Stimulated activated CD8-positive, alpha-beta memory T cell treated with anti-CD3 and anti-CD28 coated beads, Interleukin-4, amount 100 ng/mL, for 1 hour (primary cell): ENCODE measurements around the gene MAD1L1.

Experiments used
- DNase-seq, 2 donors: peaks; one replicate each; pipeline ENCODE4 v3.0.0-alpha.2; 2020; ENCODE audit warnings: low read depth in 2 of 2, low spot score in 1 of 2

The MAD1L1 gene

GRCh38 chr7:1901431-1902210 is 331.1 kb downstream of the MAD1L1 start:
- no peak for DNase-seq

DNA sequence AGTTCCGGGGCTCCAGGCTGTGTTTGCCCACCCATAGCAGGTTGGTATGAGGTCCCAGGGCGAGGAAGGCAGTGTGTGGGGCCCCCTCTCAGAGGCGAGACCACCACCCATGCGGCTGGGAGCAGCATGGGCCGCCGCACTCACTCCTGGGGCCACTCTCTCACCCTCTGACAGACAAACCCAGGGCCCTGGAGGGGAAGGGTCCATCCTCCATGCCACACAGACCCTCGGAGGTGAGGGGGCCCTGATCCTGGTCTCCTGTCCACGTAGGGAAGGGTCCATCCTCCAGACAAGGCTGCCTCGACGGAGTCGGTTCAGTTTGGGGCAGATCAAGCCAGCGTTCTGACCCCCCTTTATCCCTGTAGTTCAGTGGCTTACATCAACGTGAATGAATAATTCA is 331.9 kb downstream of the MAD1L1 start:
- no peak for DNase-seq

GRCh38 chr7:1899951-1900762 is 332.6 kb downstream of the MAD1L1 start:
- DNase-seq, result no peak

DNA sequence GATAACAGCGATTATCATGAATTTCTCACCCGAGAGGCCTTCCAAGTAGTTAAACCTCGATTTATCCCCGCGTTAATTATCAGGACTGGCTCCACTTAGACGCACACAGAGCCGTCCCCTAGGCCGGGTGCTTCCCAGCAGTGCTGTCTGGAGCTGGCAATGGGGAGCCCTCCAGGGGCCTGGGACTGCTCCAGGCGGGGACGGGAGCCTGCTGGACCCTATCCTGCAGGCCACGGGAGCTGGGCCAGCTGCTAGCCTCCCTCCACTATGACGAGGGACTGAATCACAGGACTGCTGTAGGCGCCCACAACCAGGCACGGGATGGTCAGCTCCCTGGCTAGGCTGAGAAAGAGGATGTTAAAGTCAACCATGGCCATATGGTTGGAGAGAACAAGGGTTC is 333.5 kb downstream of the MAD1L1 start:
- no peak for DNase-seq

DNA sequence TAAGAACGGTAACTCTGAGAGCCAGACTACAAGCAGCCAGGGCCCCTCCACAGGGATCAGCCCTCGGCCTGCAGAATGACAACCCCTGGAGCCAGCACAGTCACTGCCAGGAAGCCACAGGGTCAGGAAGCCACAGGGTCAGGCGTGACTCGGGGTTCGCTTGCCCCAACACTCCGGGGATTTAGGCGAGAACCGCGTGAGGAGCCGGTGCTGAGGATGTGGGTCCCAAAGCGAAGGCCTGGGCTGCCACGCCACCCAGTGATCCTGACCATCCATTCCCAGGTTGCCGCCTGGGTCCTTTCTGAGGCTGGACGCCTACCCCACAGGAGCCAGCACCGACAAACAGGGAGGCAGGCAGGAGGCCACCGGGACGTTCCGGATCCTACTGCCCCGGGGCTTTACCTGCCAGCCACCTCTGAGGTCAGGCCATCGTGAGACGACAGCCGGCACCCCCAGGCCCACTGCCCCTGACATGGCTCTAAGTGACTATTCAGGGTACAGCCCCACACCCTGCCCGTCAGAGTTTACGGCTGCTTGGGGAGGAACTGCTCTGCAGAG is 334.0 kb downstream of the MAD1L1 start:
- DNase-seq, result no peak

GRCh38 chr7:1897861-1898627 is 334.7 kb downstream of the MAD1L1 start:
- DNase-seq, result no peak

GRCh38 chr7:1897076-1897860 is 335.5 kb downstream of the MAD1L1 start:
- DNase-seq, result no peak

DNA sequence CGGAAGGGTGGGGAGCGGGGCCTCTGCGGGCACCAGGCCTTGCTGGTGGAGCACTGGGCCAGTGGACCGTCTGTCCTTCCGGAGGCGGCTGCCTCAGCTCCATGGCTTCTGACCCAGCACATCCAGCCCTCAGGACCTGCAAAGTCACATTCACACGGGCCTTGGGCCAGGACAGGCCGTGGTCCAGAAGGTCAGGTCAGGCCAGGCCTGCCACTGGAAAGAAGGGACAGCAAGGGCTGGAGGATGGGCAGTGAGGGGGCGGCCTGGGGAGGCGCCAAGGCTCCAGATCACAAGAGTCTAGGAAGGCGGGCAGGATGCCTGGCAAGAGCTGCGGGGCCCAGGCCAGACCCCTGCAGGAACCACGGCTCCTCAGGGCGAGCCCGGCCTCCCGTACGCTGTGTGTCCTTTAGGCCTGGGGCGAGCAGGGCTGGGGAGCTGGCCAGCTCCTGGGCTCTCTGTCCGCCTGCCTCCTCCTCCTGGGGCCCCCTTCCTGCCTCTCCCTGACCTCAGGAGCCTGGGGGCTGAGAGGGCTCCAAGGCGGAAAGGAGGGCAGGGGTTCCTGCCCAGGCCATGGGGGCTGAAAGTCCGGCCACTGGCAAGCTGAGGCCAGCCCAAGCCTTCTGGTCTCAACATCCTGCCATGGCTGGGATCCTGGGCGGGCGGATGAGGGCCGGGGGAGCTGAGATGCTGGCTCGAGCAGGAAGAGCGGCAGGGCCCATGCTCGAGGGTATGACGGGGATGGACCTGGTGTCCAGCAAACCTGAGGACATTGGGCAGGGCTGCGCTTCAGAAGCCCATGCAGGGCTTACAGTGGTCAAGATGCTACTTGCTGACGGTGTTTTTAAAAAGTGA is 336.9 kb downstream of the MAD1L1 start:
- DNase-seq, result no peak

DNA sequence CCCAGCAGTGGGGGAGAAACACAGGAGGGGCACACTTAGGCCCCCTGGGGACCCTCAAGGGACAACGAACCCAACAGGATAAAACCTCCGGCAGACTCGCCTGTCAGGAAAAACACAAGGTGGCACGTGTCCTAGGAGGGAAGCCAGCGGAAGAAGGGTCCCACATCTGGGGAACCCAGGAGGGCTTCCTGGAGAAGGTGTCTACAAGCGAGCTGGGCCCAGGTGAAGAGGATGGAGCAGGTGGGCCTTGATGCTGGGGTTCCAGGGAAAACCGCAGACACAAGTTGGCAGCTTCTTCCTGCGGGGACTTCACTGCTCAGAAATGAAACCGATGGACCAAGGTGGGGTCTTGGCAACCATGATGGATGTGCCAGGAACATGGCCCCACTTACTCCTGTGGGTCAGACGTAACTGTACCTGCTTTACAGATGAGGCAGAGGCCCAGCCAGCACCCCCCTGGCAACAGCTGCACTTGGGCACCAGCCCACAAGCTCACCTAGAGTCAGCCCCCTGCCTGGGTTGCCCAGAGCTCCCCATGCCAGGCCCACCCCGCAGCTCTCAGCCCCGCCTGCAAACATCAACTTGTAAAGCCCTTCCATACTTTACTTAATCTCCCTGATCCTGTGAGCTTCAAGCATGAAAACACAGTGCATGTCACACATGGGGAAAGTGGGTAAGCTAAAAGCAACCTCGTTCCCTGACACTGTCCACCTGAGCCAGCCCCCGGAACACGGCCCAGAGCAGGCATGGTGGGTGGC is 337.7 kb downstream of the MAD1L1 start:
- no peak for DNase-seq

DNA sequence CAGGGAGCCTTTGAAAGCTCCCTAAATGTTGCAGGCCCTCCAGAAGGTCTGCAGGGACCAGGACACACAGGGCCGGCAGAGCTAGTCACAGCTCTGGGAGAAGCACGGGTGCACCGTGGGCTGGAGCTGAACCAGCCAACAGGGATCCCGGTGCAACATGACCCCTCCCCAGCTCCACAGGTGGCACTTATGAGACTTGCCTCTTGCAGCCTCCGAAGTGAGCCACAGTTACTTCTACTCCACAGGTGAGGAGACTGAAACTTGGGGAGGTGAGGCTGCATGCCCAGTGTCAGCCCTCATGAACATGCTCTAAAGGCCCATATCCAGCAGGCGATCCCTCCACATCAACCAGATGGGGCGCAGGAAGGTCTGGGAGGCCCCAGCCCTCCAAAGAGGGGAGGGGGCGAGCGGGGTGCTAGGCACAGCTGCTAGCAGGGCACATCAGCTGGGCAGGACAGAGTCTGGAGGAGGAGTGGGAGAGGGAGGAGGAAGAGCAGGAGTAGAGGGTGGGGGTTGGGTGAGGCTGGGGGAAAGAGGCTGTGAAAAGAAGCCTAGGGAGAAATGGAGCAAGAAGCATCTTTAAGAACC is 338.3 kb downstream of the MAD1L1 start:
- no peak for DNase-seq

DNA sequence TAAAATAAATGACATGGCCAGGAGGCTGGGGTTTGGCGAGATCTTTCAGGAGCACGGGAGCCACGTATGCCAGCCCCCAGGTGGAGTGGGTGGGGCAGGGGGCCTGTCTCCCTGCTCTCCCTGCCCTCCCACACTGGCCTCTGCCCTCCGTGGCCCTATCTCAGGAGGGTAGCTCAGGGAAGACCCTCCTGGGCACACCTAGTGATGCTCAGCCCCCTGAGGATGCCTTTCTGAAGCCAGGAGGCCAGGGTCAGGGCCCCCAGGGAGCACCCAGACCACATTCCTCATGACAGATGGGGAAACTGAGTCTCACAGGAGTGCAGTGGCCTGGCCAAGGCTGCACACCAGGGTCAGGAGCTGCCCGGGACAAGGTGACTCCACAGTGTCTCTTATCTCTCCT is 339.3 kb downstream of the MAD1L1 start:
- DNase-seq, result no peak

GRCh38 chr7:1893036-1893435 is 339.7 kb downstream of the MAD1L1 start:
- DNase-seq, result no peak

GRCh38 chr7:1892011-1892965 is 340.5 kb downstream of the MAD1L1 start:
- no peak for DNase-seq

DNA sequence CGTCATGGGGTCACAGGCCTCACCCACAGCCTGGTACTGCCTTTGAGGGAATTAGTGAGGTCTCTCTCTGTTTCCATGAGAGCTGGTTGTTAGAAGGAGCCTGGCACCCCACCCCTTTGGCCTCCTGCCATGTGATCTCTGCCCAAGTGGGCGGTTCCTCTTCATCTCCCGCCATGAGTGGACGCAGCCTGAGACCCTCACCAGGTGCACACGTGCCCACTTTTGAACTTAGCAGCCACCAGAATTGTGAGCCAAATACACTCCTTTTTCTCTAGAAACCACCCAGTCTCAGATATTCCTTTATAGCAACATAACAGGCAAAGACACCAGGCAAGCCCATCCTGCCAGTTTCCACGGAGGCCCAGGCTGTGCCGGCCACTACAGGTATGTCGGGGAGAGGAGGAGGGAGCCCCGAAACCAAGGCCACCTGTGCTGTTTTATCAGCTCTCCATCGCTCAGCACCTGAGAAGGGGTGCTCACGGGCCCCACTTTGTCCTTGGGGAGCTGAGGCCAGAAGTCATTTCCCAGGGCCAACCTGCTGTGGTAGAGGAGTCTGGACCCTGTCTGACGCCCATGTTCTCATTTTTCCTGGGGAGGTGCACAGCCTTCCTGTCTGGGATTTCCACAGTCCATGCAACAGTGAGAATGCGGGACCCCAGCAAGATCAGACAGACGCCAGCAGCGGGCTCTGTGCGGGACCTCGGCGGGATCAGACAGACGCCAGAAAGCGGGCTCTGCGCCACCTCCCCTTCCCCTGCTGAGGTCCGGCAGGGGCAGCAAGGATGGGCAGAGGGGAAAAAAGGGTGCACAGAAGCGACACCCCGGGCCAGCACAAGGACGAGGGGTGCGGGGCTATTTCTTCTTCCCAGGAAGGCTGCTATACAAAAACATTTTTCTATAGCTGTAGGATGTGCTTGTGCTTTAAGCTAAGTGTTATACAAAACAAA is 342.2 kb downstream of the MAD1L1 start:
- DNase-seq, result no peak

DNA sequence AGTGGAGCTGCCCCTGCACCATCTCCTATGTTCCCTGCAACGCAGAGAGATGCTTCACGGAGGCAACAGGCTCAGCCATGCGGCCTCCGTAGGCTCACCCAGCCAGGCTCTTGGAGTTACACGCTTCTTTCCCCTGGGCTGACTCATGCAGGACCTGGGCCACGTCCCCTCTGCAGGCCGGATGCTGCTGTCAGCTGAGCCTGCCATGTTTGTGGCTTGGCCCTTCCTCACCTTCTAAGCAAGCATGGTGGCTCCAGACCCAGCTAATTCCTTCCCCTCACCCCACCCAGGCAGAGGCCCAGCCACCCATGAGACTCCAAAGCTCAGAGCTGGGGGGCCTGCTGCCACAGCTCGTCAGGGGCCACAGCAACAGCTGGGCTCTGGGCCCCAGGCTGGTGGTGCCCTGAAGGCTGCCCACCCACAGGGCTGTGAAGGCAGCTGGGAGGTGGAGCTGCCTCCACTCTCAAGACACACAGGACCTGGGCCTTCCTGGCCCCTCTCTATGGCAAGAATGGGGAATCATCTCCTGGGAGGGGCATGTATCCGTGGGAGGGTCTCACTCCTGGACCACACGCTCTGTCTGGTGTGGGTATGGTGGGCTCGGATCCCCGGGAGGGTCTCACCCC is 343.1 kb downstream of the MAD1L1 start:
- DNase-seq, result no peak

DNA sequence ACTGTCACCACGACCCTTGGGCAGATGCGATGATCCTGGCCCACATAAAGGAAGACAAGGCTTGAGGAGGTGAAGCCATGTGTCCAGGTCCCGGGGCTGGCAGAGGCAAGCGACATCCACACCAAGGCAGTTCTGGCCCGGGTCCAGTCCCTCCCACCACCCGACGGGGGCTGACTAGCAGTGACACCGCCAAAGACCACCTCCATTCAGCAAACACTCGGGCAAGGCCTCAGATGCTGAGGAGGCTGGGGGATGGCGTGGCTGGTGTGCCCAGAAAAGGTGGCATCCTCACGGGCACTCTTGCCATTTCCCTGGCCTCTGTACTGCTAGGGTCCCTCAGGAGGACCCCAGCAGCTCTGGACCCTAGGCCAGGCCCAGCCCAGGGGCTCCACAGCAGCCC is 343.7 kb downstream of the MAD1L1 start:
- no peak for DNase-seq
